ENCODE results near the gene CALD1.

The CALD1 gene

DNA sequence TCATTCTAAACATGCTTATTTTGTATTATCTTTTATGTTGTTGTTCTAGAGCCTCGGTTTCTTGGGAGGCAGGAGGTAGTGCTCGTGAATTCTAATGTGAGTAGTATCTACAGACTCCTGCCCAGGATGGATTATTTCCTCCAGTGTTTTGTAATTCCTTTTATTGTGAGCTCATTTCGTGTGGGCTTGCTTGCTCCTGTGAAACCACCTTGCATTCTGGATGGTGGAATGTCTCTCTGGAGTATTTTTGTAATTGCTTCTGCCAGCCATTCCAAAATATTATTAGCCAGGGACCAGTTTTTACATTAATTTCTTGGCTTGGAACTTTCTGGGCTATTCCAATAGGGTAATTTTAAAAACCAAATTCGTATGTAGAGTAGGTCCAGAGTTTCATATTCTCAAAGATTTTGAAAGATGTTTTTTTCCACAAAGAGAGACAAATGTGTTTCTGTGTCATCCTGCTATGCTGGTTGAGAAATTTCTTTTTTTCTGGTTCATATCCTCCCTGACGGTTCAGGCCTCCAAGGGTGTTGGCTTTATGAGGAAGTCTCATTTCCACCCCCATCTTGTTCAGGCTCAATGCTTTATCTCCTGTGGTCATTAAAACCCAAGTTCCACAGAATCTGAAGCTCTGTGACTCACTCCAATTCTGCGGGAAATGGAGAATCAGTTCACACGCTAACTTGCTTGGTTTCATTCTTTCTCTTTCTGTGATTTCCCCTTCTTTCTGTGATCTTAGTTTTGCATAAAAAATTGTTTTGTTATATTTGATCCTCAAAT lies 41.7 kb upstream of the CALD1 start:
- in situ Hi-C loops (cut with MboI; ENCODE audit: low sequenced_read_pairs, unreplicated experiment), result no loop called here
- TF ChIP-seq, protein P1, sequence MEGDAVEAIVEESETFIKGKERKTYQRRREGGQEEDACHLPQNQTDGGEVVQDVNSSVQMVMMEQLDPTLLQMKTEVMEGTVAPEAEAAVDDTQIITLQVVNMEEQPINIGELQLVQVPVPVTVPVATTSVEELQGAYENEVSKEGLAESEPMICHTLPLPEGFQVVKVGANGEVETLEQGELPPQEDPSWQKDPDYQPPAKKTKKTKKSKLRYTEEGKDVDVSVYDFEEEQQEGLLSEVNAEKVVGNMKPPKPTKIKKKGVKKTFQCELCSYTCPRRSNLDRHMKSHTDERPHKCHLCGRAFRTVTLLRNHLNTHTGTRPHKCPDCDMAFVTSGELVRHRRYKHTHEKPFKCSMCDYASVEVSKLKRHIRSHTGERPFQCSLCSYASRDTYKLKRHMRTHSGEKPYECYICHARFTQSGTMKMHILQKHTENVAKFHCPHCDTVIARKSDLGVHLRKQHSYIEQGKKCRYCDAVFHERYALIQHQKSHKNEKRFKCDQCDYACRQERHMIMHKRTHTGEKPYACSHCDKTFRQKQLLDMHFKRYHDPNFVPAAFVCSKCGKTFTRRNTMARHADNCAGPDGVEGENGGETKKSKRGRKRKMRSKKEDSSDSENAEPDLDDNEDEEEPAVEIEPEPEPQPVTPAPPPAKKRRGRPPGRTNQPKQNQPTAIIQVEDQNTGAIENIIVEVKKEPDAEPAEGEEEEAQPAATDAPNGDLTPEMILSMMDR (IDR thresholded peaks at IDR 0.05; ENCODE audit: borderline replicate concordance, control extremely low read depth, extremely low read depth, insufficient read depth, missing control alignments), result no peak
- DNase-seq (ENCODE audit: low spot score), result peak; percentile 13

DNA sequence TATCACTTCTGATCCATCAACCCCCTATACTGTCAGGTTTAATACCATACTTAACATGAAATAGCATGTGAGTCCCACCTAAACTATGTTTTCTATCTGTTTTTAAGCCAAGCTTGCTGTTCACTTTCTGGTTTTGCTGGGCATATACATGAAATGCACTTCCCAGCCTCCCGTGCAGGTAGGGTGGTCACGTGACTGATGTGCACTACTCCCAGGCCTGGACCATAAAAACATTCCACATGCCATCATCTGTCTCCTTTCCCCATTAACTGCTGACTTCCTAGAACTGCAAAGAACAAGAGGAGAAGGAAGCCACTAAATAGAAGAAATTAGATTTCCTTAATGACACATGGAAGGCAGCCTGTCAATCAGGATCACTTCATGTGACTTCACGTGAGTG lies 40.1 kb upstream of the CALD1 start:
- in situ Hi-C loops (cut with MboI; ENCODE audit: low sequenced_read_pairs, unreplicated experiment), result no loop called here
- no peak for DNase-seq (ENCODE audit: low spot score)
- TF ChIP-seq, protein P1 (IDR thresholded peaks at IDR 0.05; ENCODE audit: borderline replicate concordance, control extremely low read depth, extremely low read depth, insufficient read depth, missing control alignments), result no peak

DNA sequence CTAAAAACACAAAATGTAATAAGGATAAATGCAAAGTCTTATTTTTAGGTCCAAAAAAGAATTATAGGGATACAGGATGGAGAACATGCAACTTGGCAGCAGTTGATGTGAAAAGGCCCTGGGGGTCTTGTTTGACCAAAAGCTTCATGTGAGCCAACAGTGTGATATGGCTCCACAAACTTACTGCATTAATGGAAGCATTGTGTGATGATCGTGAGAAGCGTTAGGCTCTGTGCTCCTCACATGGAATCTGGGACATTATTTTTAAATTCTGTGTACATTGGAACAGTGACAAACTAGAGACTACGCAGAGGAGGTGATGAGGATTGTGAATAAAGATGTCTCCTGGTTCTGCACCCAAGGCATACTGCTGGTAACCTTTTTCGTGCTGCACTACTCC lies 39.1 kb upstream of the CALD1 start:
- DNase-seq (ENCODE audit: low spot score), result no peak
- in situ Hi-C loops (cut with MboI; ENCODE audit: low sequenced_read_pairs, unreplicated experiment), result no loop called here
- TF ChIP-seq, protein P1 (IDR thresholded peaks at IDR 0.05; ENCODE audit: borderline replicate concordance, control extremely low read depth, extremely low read depth, insufficient read depth, missing control alignments), result no peak

DNA sequence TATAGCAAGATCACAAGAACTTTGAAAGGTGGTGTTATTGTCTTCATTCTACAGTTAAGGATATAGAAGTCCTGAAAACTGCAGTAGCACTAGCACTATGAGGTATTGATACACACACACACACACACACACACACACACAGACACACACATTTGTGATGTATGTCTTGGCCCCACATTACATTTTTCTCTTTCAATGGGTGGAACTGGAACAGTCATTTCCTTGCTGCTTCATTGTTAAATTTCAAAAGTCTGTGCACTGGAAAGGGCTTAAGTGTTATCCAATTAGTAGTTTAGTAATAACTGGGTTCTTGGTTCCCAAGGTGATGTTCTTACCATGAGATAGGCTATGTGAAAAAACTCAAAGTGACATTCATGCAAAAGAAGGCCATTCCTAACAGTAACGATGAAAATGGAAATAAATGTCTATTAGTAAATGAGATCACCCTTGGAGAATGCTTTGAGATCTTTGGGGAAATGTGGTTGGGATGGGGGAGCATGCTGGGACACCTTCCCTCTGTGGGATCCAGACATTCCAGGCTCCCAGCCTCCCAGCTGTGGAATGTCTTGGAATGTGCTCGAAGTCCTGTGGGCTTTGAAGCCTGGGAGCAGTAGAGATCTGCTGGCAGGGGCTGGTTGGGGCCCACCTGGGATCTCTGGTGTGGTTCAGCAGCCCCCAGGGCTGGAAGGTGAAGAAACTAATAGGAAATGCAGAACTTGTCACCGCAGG lies 37.4 kb upstream of the CALD1 start:
- in situ Hi-C loops (cut with MboI; ENCODE audit: low sequenced_read_pairs, unreplicated experiment), result no loop called here
- no peak for DNase-seq (ENCODE audit: low spot score)
- TF ChIP-seq, protein P1 (IDR thresholded peaks at IDR 0.05; ENCODE audit: borderline replicate concordance, control extremely low read depth, extremely low read depth, insufficient read depth, missing control alignments), result no peak

DNA sequence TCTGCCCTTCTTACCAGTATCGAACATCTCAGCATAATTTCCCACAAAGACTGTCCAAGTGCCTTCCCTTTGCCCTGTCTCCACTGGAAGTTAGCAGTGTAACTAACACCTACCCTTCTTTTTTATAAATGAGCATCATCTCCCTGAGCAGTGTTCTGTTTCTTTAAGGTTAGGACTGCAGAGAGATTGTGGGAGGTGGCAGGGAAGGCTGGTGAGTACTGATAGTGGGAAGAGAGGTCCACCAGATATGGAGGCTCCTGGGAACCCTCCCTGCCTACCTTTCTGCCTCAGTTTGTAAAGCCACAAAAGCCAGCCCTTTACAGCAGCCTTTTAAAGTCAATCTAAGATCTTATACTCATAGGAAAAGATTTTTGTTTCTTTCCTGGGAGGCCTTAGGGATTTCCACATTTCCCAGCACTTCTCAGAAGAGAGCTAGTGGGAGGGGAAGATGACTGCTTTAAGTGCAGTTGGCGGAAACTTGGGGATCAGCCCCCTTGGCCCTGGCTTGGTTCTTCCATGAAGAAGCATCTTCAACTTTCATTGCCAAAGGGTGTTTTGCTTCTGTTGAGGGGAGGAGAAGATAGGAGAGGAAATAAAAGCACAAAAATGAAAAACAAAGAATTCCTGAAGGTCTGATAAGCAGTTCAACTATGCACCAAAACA lies 36.6 kb upstream of the CALD1 start:
- no peak for DNase-seq (ENCODE audit: low spot score)
- TF ChIP-seq, protein P1 (IDR thresholded peaks at IDR 0.05; ENCODE audit: borderline replicate concordance, control extremely low read depth, extremely low read depth, insufficient read depth, missing control alignments), result no peak
- in situ Hi-C loops (cut with MboI; ENCODE audit: low sequenced_read_pairs, unreplicated experiment), result no loop called here

DNA sequence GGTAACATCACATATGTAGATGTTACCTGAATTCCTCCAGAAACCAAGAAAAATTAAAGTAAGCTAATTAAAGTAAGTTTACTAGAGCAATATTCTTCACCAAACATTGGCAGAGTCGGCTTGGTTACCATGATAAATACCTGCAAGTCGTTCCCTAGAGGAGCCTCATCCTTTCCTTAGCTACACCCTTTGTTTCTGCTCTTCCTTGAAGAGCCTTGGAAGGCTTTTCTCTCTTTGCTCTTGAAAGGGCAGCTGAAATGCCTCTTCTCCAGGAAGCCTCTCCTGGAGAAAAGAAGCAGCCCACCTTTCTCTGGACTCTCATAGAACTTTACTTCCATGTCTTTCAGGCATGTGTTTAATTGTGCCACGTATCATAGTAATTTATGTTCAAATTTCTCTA lies 34.9 kb upstream of the CALD1 start:
- in situ Hi-C loops (cut with MboI; ENCODE audit: low sequenced_read_pairs, unreplicated experiment), result no loop called here
- TF ChIP-seq, protein P1 (IDR thresholded peaks at IDR 0.05; ENCODE audit: borderline replicate concordance, control extremely low read depth, extremely low read depth, insufficient read depth, missing control alignments), result no peak
- no peak for DNase-seq (ENCODE audit: low spot score)

Data from GM13976 (cell line).